Activated T-helper 17 cell treated with anti-CD3 and anti-CD28 coated beads, Interleukin-2, amount 50 U/mL, for 72 hours (primary cell): ENCODE measurements around the gene CLIP2. TPM values are rescaled to one million over a fixed set of nuclear protein-coding genes. Genes with fewer than 3 reads are reported as not detected.
"Not testable (repeated sequence)": the region's sequence is repeated elsewhere in the genome, so short reads cannot be mapped to it uniquely, and the experiment has no call there.

Experiments
- ATAC-seq: fragments of 150-1000 bp; cut with Tn5 transposase; replicated peaks from 2 replicates; pipeline ENCODE4 v1.10.0; 2021; ENCODE audit warnings: mild to moderate bottlenecking, moderate library complexity
- H3K27ac Mint-ChIP-seq: one replicate; pipeline ENCODE4 v1.8.0; 2022; ENCODE audit warnings: mixed read lengths
- H3K27me3 Mint-ChIP-seq: one replicate; pipeline ENCODE4 v1.8.0; 2022; ENCODE audit warnings: mixed read lengths
- H3K36me3 Mint-ChIP-seq: one replicate; pipeline ENCODE4 v1.8.0; 2022; ENCODE audit warnings: low read depth, mild to moderate bottlenecking, mixed read lengths
- H3K4me1 Mint-ChIP-seq: one replicate; pipeline ENCODE4 v1.8.0; 2022; ENCODE audit warnings: mixed read lengths
- H3K4me3 Mint-ChIP-seq: one replicate; pipeline ENCODE4 v1.8.0; 2022; ENCODE audit warnings: mild to moderate bottlenecking, mixed read lengths
- H3K9me3 Mint-ChIP-seq: one replicate; pipeline ENCODE4 v1.8.0; 2022; ENCODE audit warnings: mixed read lengths
- total RNA-seq, 2 donors: library from RNA; stranded (reverse); gene quantifications; one replicate each; pipeline ENCODE4 v1.2.3, GENCODE V29; 2022

Gene CLIP2
- total RNA-seq, result 1 to 10 TPM in 1 of 2 donors, under 1 TPM in 1; 0.93 to 1.6 TPM

DNA sequence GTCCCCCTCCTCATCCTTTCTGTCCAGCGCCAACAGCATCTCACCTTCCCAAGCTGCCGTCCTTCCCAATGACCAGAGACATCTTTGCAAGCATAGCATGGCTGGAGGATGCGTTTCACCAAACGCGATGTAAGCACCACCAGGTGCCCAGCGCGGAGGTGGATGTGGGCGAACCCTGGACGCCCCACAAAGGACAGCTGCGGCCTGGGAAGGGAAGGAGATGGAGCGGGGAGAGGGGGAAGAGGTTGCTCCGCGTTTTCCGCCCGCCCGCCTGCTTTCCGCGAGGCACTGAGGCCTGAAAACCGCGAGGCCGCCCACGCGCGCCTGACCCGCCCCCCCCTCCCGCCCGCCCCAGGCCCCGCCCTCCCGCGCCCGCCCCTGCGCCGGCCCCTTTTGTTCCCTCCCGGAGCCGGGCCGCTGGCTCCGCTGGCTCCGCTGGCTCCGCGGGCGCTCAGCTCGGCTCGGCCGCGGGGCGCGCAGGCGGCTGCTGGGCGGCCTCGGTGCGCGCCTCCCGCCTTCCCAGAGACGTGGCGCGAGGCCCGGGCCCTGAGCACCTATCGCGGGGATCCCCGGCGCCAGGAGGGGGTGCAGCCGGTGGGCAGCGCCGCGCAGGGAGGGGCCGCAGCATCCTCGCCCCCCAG, at the start of gene CLIP2:
Gene CLIP2, plus strand, starts transcription at position 390 of the 641 bp plus-strand sequence. CDS start 28,140 bp downstream, outside the sequence.
- Mint-ChIP-seq H3K4me1 (peaks cover 9% of the 10 kb centered on the region), H3K4me3 (peak within 1 kb of the TSS; percentile 76), H3K9me3 (no peaks in the 10 kb centered on the region), H3K27me3 (peaks cover 14% of the 10 kb centered on the region), H3K27ac (peak within 1 kb of the TSS; percentile 38), H3K36me3 (no peaks in the 10 kb centered on the region)
- peak; percentile 92 for ATAC-seq

DNA sequence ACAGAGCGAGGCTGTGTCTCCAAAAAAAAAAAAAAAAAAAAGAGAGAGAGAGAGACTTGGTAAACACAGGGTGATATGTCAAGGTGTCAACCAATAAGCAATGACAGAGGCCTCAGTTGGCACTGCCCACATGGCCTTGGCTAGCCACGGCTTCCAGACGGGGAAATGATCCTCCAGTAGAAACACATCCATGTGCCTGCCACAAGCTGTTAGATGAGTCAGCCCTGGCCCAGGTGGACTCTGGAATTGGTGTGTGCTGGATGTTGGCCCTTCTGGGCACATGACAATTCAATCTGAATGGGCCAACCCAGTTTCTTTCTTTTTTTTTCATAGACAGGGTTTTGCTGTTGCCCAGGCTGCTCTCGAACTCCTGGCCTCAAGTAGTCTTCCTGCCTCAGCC, 48.7 kb upstream of the CLIP2 start:
- no peaks in the 10 kb centered on the region for H3K27me3 Mint-ChIP-seq
- no peaks in the 10 kb centered on the region for H3K4me1 Mint-ChIP-seq
- no peak for ATAC-seq
- H3K27ac Mint-ChIP-seq, result no peak overlapping the region
- no peak overlapping the region for H3K4me3 Mint-ChIP-seq
- H3K36me3 Mint-ChIP-seq, result peaks cover 99% of the 10 kb centered on the region
- no peaks in the 10 kb centered on the region for H3K9me3 Mint-ChIP-seq

DNA sequence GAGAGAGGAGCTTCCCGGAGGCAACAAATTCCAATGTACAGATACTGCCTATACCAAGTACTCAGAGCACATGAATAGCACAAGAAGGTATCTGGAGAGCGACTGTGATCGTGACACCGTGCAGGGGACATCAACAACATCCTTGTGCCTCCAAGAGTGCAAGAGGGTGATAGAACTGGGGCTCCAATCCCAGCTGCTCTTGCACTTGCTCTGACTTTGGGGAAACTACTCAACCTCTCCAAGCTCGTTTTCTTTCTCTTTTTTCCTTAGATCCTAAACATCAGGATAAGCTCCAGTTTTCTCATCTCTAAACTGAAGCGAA, 47.1 kb upstream of the CLIP2 start:
- no peak for ATAC-seq
- no peak overlapping the region for H3K4me3 Mint-ChIP-seq
- H3K36me3 Mint-ChIP-seq, result peaks cover 99% of the 10 kb centered on the region
- H3K27me3 Mint-ChIP-seq, result no peaks in the 10 kb centered on the region
- no peak overlapping the region for H3K27ac Mint-ChIP-seq
- H3K9me3 Mint-ChIP-seq, result no peaks in the 10 kb centered on the region
- H3K4me1 Mint-ChIP-seq, result no peaks in the 10 kb centered on the region

DNA sequence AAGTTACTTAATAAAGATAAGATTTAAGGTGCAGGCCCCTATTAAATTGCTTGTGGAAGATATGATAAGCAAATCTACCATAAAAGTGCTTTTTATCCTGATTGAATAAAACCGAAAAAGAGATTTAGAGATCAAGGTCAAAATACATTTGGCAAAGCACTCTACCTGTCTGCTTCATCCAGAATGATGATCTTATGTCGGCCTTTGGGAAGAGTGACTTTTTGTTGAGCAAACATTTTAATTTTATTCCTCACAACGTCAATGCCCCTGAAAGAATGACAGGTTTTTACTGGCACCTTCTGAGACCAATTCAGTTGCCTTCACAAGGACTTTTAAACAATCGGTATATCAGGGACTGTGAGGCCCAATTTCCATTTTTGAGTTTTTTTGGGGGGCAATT, 42.7 kb upstream of the CLIP2 start:
- no peaks in the 10 kb centered on the region for H3K9me3 Mint-ChIP-seq
- H3K36me3 Mint-ChIP-seq, result peaks cover 99% of the 10 kb centered on the region
- no peaks in the 10 kb centered on the region for H3K27me3 Mint-ChIP-seq
- H3K4me3 Mint-ChIP-seq, result no peak overlapping the region
- no peak for ATAC-seq
- no peak overlapping the region for H3K27ac Mint-ChIP-seq
- H3K4me1 Mint-ChIP-seq, result peaks cover 5% of the 10 kb centered on the region

DNA sequence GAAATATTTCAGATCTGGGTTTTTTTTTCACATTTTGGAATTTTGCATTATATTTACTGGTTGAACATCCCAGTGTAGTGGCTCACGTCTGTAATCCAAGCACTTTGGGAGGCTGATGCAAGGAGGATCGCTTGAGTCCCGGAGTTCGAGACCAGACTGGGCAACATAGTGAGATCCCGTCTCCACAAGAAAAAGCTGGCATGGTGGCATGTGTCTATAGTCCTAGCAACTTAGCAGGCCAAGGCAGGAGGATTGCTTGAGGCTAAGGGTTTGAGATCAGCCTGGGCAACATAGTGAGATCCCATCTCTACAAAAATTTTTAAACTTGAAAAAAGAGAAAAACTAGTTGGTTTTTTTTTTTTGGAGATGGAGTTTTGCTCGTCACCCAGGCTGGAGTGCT, 41.1 kb upstream of the CLIP2 start:
- Mint-ChIP-seq H3K36me3 (peaks cover 93% of the 10 kb centered on the region), H3K27me3 (no peaks in the 10 kb centered on the region), H3K4me1 (peaks cover 5% of the 10 kb centered on the region), H3K9me3 (no peaks in the 10 kb centered on the region), H3K4me3 (no peak overlapping the region), H3K27ac (no peak overlapping the region)
- ATAC-seq, result no peak

DNA sequence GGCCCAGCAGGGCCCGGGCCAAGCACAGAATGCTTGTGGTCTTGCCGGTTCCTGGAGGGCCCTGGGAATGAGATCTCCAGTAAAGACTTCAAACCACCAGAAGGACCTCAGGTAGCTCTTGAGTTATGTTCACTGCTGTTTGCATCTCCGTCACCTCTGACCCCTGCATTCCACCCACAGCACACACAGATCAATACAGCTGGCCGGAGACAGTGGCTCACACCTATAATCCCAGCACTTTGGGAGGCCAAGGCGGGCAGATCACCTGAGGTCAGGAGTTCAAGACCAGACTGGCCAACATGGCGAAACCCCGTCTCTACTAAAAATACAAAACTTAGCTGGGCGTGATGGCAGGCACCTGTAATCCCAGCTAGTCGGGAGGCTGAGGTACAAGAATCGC, 40.1 kb upstream of the CLIP2 start:
- not testable (repeated sequence) for H3K4me1 Mint-ChIP-seq, H3K9me3 Mint-ChIP-seq, H3K4me3 Mint-ChIP-seq, ATAC-seq, H3K27ac Mint-ChIP-seq, H3K27me3 Mint-ChIP-seq
- H3K36me3 Mint-ChIP-seq, result peaks cover 92% of the 10 kb centered on the region

DNA sequence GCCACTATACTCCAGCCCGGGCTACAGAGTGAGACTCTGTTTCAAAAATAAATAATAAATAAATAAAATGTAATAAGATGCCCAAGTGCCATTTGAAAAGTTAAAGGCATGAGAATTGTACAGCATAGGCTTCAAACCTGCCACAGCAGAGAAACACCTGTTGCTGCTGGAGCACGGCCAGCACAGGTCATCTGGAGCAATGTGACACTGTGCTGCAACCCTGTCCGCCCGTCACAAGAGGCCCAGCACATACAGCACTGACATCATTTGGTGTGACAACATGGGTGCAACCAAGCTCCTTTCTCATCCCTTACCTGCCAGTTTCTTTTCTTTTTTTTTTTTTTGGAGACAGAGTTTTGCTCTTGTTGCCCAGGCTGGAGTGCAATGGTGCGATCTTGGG, 36.3 kb upstream of the CLIP2 start:
- peak overlapping the region; percentile 91 for H3K4me3 Mint-ChIP-seq
- H3K4me1 Mint-ChIP-seq, result peaks cover 5% of the 10 kb centered on the region
- H3K27me3 Mint-ChIP-seq, result no peaks in the 10 kb centered on the region
- ATAC-seq, result no peak
- peaks cover 59% of the 10 kb centered on the region for H3K36me3 Mint-ChIP-seq
- no peaks in the 10 kb centered on the region for H3K9me3 Mint-ChIP-seq
- H3K27ac Mint-ChIP-seq, result no peak overlapping the region

DNA sequence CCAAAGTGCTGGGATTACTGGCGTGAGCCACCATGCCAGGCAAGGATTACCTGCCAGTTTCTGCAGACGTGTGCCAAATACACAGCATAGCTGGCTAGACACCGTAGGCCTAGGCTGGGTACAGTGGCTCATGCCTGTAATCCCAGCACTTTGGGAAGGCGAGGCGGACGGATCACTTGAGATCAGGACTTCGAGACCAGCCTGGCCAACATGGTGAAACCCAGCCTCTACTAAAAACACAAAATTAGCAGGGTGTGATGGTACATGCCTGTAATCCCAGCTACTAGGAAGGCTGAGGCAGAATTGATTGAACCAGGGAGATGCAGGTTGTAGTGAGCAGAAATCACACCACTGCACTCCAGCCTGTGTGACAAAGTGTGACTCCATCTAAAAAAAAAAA, 35.9 kb upstream of the CLIP2 start:
- no peaks in the 10 kb centered on the region for H3K9me3 Mint-ChIP-seq
- H3K4me1 Mint-ChIP-seq, result peaks cover 5% of the 10 kb centered on the region
- H3K36me3 Mint-ChIP-seq, result peaks cover 55% of the 10 kb centered on the region
- no peaks in the 10 kb centered on the region for H3K27me3 Mint-ChIP-seq
- ATAC-seq, result no peak
- peak overlapping the region; percentile 91 for H3K4me3 Mint-ChIP-seq
- H3K27ac Mint-ChIP-seq, result peak overlapping the region; percentile 90

DNA sequence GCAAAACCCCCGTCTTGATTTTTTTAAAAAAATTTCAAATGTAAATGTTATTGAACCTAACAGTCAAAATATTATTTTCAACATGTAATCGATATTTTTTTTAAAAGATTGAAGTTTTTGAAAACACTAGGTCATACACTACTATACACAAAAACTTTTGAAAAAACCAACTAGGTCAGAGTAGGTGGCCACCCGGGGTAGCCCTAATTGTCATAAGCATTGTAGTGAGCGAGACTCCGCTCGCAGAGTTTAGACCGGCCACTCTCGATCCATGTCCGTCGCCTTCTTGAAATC, 35.4 kb upstream of the CLIP2 start:
- peaks cover 5% of the 10 kb centered on the region for H3K4me1 Mint-ChIP-seq
- peak overlapping the region; percentile 91 for H3K4me3 Mint-ChIP-seq
- peak overlapping the region; percentile 90 for H3K27ac Mint-ChIP-seq
- ATAC-seq, result peak; percentile 9
- no peaks in the 10 kb centered on the region for H3K9me3 Mint-ChIP-seq
- no peaks in the 10 kb centered on the region for H3K27me3 Mint-ChIP-seq
- H3K36me3 Mint-ChIP-seq, result peaks cover 50% of the 10 kb centered on the region

DNA sequence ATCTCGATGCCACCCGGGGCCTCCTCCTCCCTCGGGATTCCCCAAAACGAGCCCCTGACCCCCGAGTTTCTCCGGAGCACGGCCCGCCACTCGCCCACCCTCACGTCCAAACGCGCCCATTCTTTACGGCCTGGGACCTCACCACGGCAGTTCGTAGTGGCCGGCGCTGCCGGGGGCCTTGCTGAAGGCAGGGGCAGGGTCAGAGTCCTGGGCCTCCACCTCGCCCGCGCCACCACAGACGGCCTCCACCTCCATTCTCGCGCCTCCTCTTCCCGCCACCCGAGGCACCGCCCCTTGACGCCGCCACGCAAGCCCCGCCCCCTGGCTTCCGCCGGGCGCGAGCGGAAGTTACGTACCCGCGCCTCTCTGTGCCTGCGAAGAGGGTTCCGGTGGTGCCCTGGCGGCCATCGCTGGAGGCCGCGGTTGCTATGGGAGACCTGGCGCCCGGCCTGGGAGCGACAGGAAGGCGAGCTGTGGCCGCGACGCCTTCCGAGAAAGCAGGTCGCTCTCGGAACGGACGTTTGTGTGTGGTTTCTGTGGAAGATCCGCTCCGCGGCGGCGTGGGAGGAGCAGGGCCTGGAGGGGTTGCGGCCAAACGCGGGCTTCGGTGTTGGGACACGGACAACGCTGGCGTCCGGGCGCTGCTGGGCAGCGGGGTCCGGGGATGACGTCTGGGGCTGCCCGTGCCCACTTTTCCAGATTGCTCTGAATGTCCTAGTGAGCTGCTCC, 34.9 kb upstream of the CLIP2 start, which contains the start of gene RFC2:
Gene RFC2, minus strand, starts transcription at position 271 of the 729 bp plus-strand sequence. Its CDS starts 16 bp downstream, at position 255.
- Mint-ChIP-seq H3K27me3 (no peaks in the 10 kb centered on the region), H3K9me3 (no peaks in the 10 kb centered on the region), H3K27ac (peak within 1 kb of the TSS; percentile 90), H3K36me3 (peaks cover 45% of the 10 kb centered on the region), H3K4me3 (peak within 1 kb of the TSS; percentile 91), H3K4me1 (peaks cover 5% of the 10 kb centered on the region)
- ATAC-seq, result peak; percentile 98

DNA sequence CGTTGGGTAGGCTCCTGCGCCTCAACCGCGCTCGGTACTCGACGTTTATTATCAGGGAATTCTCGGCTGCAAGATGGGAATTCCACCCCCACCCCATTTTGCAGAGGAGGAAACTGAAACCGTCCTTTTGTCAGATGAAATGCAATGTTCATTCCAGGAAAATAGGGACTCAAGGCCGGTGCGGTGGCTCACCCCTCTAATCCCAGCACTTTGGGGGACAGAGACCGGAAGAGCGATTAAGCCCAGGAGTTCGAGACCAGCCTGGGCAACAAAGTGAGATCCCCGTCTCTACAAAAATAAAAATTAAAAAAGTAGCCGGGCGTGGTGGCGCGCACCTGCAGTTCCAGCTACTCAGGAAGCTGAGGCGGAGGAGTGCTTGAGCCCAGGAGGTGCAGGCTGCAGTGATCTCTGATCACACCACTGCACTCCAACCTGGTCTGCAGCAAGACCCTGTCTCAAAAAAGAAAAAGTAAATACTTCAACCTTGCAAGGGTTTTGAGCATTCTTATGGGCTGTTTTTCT, 34.3 kb upstream of the CLIP2 start:
- H3K36me3 Mint-ChIP-seq, result peaks cover 39% of the 10 kb centered on the region
- H3K9me3 Mint-ChIP-seq, result no peaks in the 10 kb centered on the region
- H3K4me1 Mint-ChIP-seq, result peaks cover 5% of the 10 kb centered on the region
- H3K4me3 Mint-ChIP-seq, result peak overlapping the region; percentile 91
- H3K27me3 Mint-ChIP-seq, result no peaks in the 10 kb centered on the region
- H3K27ac Mint-ChIP-seq, result peak overlapping the region; percentile 90
- no peak for ATAC-seq

DNA sequence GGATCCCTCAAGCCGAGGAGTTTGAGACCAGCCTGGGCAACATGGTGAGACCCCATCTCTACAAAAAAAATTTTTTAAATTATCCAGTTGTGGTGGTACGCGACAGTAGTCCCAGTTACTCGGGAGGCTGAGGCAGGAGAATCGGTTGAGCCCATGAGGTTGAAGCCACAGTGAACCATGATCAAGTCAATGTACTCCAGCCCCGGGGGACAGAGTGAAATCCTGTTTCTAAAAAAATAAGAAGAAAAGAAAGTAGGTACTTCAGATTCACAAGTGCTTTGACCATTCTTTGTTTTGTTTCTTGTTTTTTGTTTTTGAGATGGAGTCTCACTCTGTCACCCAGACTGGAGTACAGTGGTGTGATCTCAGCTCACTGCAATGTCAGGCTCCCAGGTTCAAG, 33.7 kb upstream of the CLIP2 start:
- not testable (repeated sequence) for H3K27ac Mint-ChIP-seq, H3K9me3 Mint-ChIP-seq, ATAC-seq, H3K4me1 Mint-ChIP-seq, H3K27me3 Mint-ChIP-seq
- Mint-ChIP-seq H3K36me3 (peaks cover 33% of the 10 kb centered on the region), H3K4me3 (peak overlapping the region; percentile 91)

DNA sequence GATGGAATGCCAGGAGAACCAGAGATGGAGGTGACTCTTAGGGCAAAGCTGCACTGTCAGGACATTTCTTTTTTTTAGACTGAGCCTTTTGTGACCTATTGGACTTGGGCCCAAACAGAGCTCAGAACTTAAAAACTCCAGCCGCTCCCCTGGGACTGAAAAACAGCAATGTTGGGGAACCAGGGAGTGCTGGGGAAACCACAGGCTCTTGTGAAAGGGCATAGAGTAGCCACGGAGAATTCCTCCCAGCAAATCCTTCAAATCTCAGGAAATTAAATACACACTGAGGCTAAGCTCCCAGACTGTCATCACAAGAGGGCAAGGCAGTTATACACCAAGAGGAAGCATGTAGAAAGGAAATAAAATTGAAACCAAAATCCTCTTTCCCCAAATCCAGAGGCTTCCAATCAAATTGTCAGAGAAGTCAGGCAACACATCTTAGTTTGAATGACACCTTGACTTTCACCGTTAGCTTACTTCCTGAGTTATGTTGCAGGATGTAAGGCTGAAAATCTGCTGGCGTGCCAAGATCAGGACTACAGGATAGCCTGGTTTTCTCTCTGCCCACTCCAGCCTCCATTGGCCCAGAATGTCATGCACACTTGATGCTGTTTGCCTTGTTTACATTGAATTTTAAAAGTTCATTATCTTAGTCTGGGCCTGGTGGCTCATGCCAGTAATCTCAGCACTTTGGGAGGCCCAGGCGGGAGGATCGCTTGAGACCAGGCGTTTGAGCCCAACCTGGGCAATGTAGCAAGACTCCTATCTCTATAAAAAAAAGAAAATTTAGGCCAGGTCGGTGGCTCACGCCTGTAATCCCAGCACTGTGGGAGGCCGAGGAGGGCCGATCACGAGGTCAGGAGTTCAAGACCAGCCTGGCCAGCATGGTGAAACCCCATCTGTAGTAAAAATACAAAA, 32.5 kb upstream of the CLIP2 start:
- H3K4me1 Mint-ChIP-seq, result no peaks in the 10 kb centered on the region

DNA sequence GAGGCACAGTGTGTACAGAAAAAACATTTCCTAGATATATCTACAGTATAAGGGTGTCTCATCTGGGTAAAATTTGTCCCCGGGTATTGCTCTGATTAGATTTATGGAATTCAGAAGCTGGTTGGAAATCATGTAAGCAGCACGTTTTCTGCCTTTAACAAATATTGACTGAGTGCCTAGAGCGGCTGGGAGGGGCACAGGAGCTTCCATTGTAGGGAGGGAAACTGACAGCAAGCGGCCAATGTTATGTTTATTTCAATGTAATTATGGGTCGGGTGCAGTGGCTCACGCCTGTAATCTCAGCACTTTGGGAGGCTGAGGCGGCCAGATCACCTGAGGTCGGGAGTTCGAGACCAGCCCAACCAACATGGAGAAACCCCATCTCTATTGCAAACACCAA, 30.6 kb upstream of the CLIP2 start:
- H3K27ac Mint-ChIP-seq, result no peak overlapping the region
- no peaks in the 10 kb centered on the region for H3K27me3 Mint-ChIP-seq
- no peak overlapping the region for H3K4me3 Mint-ChIP-seq
- H3K4me1 Mint-ChIP-seq, result no peaks in the 10 kb centered on the region
- peaks cover 9% of the 10 kb centered on the region for H3K36me3 Mint-ChIP-seq
- ATAC-seq, result no peak
- no peaks in the 10 kb centered on the region for H3K9me3 Mint-ChIP-seq

More for the DNA sequence above, 32.5 kb upstream of the CLIP2 start:
- H3K4me3 Mint-ChIP-seq, result peak overlapping the region; percentile 91
- no peaks in the 10 kb centered on the region for H3K9me3 Mint-ChIP-seq
- no peak for ATAC-seq
- peak overlapping the region; percentile 44 for H3K27ac Mint-ChIP-seq
- H3K27me3 Mint-ChIP-seq, result no peaks in the 10 kb centered on the region
- peaks cover 24% of the 10 kb centered on the region for H3K36me3 Mint-ChIP-seq
